CD8-positive, alpha-beta memory T cell (primary cell): Measurements from ENCODE around the gene PRSS2. TPM values are rescaled to one million over a fixed set of nuclear protein-coding genes. Genes with fewer than 3 reads are reported as not detected.
"Not testable (repeated sequence)": the region's sequence is repeated elsewhere in the genome, so short reads cannot be mapped to it uniquely, and the experiment has no call there.

Experiments
- CTCF ChIA-PET: fragments of 350-600 bp; sonication (Branson Sonifier 250); formaldehyde crosslinking; loops from one replicate; lab custom pipeline; 2021; ENCODE audit warnings: antibody characterized with exemption; lab: Charles Lee
- POLR2A ChIA-PET: fragments of 350-600 bp; sonication (Branson Sonifier 250); formaldehyde crosslinking; loops from one replicate; lab custom pipeline; 2021; ENCODE audit warnings: antibody characterized with exemption; lab: Charles Lee
- DNase-seq, 5 donors: peaks; one replicate each; pipeline versions ENCODE4 v3.0.0 to v3.0.0-alpha.2; 2020 to 2022; ENCODE audit warnings: mixed read lengths in 1 of 5
- H3K27ac ChIP-seq: one replicate; pipeline ENCODE4 v1.7.0; 2013; ENCODE audit warnings: low read depth, mild to moderate bottlenecking, low read length, moderate library complexity
- H3K27me3 ChIP-seq: 2 replicates; pipeline ENCODE4 v1.7.0; 2013; ENCODE audit warnings: low read length, mild to moderate bottlenecking; ENCODE audit not compliant: insufficient read depth, poor library complexity, severe bottlenecking
- H3K36me3 ChIP-seq: 2 replicates; pipeline ENCODE4 v1.7.0; 2013; ENCODE audit warnings: mild to moderate bottlenecking, low read length, moderate library complexity; ENCODE audit not compliant: insufficient read depth
- H3K4me1 ChIP-seq: 2 replicates; pipeline ENCODE4 v1.7.0; 2013; ENCODE audit warnings: mild to moderate bottlenecking, low read length, moderate library complexity; ENCODE audit not compliant: insufficient read depth
- H3K4me3 ChIP-seq: 2 replicates; pipeline ENCODE4 v1.7.0; 2013; ENCODE audit warnings: mild to moderate bottlenecking, low read length
- H3K9me3 ChIP-seq: 2 replicates; pipeline ENCODE4 v1.7.0; 2013; ENCODE audit warnings: mild to moderate bottlenecking, low read length
- H3K27ac Mint-ChIP-seq, 8 donors: one replicate each; pipeline ENCODE4 v1.8.0; 2020 to 2021; ENCODE audit warnings: mixed read lengths in 8 of 8, mild to moderate bottlenecking in 6 of 8, inconsistent platforms in 3 of 8, moderate library complexity in 3 of 8
- H3K27me3 Mint-ChIP-seq, 2 donors: one replicate each; pipeline ENCODE4 v1.8.0; 2020 to 2021; ENCODE audit warnings: mixed read lengths in 2 of 2, mild to moderate bottlenecking in 1 of 2, moderate library complexity in 1 of 2
- H3K36me3 Mint-ChIP-seq, 3 donors: one replicate each; pipeline ENCODE4 v1.8.0; 2020 to 2021; ENCODE audit warnings: mixed read lengths in 3 of 3, inconsistent platforms in 1 of 3, mild to moderate bottlenecking in 1 of 3
- H3K4me1 Mint-ChIP-seq, 3 donors: one replicate each; pipeline ENCODE4 v1.8.0; 2020 to 2021; ENCODE audit warnings: mixed read lengths in 3 of 3, inconsistent platforms in 1 of 3, mild to moderate bottlenecking in 1 of 3
- H3K4me3 Mint-ChIP-seq, 7 donors: one replicate each; pipeline ENCODE4 v1.8.0; 2020 to 2021; ENCODE audit warnings: mixed read lengths in 7 of 7, mild to moderate bottlenecking in 6 of 7, moderate library complexity in 4 of 7, inconsistent platforms in 2 of 7
- H3K9me3 Mint-ChIP-seq, 5 donors: one replicate each; pipeline ENCODE4 v1.8.0; 2020 to 2022; ENCODE audit warnings: mixed read lengths in 5 of 5, mild to moderate bottlenecking in 3 of 5, moderate library complexity in 2 of 5, inconsistent platforms in 1 of 5
- polyA plus RNA-seq: library from polyadenylated mRNA; unstranded; fragments of 300-500 nt; fragmentation: Illumina TruSeq; gene quantifications from one replicate; pipeline ENCODE4 v1.2.3, GENCODE V29; 2021
- total RNA-seq, 2 experiments: library from RNA; stranded (reverse); gene quantifications; one replicate each; pipeline ENCODE4 v1.2.3, GENCODE V29; 2021

Gene PRSS2
- total and polyA plus RNA-seq, 3 experiments from 2014 or later, result not detected

DNA sequence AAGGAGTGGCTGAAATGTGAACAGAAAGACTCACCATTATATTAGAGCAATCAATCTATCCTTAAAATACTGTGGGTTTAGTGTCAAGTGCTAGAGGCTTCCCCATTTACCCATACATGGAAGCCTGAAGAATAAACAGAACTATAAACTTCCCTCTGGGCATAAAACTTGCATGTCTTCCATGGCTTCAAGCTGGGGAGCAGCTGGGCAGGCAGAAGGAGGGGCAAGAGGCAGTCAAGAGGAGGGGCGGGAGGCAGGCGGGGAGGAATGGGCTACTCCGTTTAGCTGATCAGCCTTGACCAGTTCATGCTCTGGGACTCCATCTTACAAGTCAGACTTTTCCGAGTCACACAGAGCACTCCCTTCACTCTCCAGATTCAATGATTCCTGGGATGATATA lies 25.0 kb upstream of the PRSS2 start:
- Mint-ChIP-seq H3K9me3 (no peaks in the 10 kb centered on the region), H3K27ac (no peak overlapping the region), H3K36me3 (no peaks in the 10 kb centered on the region), H3K4me1 (no peaks in the 10 kb centered on the region), H3K27me3 (no peaks in the 10 kb centered on the region), H3K4me3 (no peak overlapping the region)
- H3K36me3 ChIP-seq, result no peaks in the 10 kb centered on the region
- ChIA-PET POLR2A (no interaction called here), CTCF (no interaction called here)
- H3K9me3 ChIP-seq, result no peaks in the 10 kb centered on the region
- H3K27me3 ChIP-seq, result no peaks in the 10 kb centered on the region
- no peak overlapping the region for H3K4me3 ChIP-seq
- no peaks in the 10 kb centered on the region for H3K4me1 ChIP-seq
- no peak for DNase-seq
- no peak overlapping the region for H3K27ac ChIP-seq

DNA sequence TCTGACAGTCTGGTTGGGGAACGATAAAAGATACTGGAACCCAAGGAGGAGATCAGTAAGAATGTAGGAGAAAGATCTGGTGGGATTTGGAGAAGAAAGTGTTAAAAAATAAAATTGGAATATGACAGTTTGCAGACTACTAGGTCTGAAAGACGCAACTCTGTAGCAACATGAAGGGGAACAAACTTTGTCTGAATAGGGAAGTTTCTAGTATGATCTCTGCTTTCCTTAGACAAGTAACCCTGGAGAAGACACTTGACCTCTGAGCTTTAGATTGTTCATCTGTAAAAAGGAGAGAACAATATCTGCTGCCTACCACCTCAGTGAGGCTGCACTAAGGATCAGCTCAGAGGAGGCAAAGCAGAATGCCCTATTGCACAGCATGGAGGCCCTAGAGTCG lies 24.5 kb upstream of the PRSS2 start:
- H3K4me1 Mint-ChIP-seq, result no peaks in the 10 kb centered on the region
- no peak overlapping the region for H3K4me3 Mint-ChIP-seq
- H3K9me3 Mint-ChIP-seq, result no peaks in the 10 kb centered on the region

GRCh38 chr7:142748410-142748809 lies 22.4 kb upstream of the PRSS2 start:
- H3K4me1 Mint-ChIP-seq, POLR2A ChIA-PET, H3K27ac Mint-ChIP-seq, H3K9me3 ChIP-seq, H3K4me3 ChIP-seq, H3K27me3 ChIP-seq, H3K9me3 Mint-ChIP-seq, DNase-seq, H3K4me1 ChIP-seq, H3K27me3 Mint-ChIP-seq, H3K27ac ChIP-seq, H3K36me3 Mint-ChIP-seq, H3K36me3 ChIP-seq, CTCF ChIA-PET, H3K4me3 Mint-ChIP-seq: not testable (repeated sequence)

More for the DNA sequence above, 24.5 kb upstream of the PRSS2 start:
- H3K36me3 ChIP-seq, result no peaks in the 10 kb centered on the region
- no peak overlapping the region for H3K27ac Mint-ChIP-seq
- no peak overlapping the region for H3K27ac ChIP-seq
- CTCF ChIA-PET, result no interaction called here
- H3K27me3 ChIP-seq, result no peaks in the 10 kb centered on the region
- H3K4me1 ChIP-seq, result no peaks in the 10 kb centered on the region
- DNase-seq, result no peak
- H3K4me3 ChIP-seq, result no peak overlapping the region
- H3K36me3 Mint-ChIP-seq, result no peaks in the 10 kb centered on the region
- POLR2A ChIA-PET, result no interaction called here
- no peaks in the 10 kb centered on the region for H3K9me3 ChIP-seq
- H3K27me3 Mint-ChIP-seq, result no peaks in the 10 kb centered on the region

DNA sequence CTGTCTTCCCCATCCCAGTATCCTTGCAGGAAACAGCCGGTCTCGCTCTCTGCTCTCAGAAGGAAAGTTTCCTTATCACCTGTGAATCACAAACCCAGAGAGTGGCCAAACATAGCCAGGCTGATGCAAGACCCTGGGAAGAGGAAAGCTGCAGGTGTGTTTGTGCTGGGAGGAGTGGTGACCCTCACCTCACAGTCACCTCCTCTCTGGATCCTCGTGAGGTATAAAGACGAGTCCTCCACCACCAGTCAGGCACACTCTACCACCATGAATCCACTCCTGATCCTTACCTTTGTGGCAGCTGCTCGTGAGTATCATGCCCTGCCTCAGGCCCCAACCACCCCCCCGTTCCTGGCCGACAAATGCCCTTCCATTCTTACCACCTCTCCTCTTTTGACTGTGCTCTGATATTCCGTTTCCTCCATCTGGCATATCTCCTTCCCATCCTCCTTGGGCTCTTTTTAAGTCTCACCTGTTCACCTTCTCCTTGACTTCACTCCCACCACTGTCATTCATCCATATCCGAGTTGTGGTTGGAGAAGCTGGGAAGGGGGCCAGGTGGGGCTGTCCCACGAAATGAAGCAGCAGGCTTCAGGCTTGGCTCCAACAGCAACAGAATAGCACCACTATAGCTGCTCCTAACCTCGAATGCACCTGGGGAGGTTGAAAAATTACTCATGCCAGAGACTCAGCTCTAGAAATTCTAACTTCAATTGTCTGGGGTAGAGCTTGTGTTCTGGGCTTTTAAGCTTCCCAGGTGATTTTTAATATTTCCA lies 21.4 kb upstream of the PRSS2 start, which contains the start of gene PRSS1:
Gene PRSS1 (plus strand): TSS at position 255 of the 776 bp plus-strand sequence. CDS start 13 bp downstream, at position 268.
- Mint-ChIP-seq H3K27ac (peak within 1 kb of the TSS in 1 of 8 donors; percentile 52), H3K9me3 (no peaks in the 10 kb centered on the region), H3K36me3 (no peaks in the 10 kb centered on the region), H3K4me1 (no peaks in the 10 kb centered on the region), H3K27me3 (peaks cover 0 to 1% of the 10 kb centered on the region in 2 donors), H3K4me3 (no peak within 1 kb of the TSS)
- POLR2A ChIA-PET, result no interaction called here
- no peak for DNase-seq
- Histone ChIP-seq H3K9me3 (no peaks in the 10 kb centered on the region), H3K27ac (no peak within 1 kb of the TSS), H3K4me3 (no peak within 1 kb of the TSS), H3K36me3 (no peaks in the 10 kb centered on the region), H3K4me1 (no peaks in the 10 kb centered on the region), H3K27me3 (no peaks in the 10 kb centered on the region)
- CTCF ChIA-PET, result no interaction called here

- no peaks in the 10 kb centered on the region for H3K4me1 ChIP-seq
Measured at GRCh38 chr7:142750321-142750938, 20.3 kb upstream of the PRSS2 start.

DNA sequence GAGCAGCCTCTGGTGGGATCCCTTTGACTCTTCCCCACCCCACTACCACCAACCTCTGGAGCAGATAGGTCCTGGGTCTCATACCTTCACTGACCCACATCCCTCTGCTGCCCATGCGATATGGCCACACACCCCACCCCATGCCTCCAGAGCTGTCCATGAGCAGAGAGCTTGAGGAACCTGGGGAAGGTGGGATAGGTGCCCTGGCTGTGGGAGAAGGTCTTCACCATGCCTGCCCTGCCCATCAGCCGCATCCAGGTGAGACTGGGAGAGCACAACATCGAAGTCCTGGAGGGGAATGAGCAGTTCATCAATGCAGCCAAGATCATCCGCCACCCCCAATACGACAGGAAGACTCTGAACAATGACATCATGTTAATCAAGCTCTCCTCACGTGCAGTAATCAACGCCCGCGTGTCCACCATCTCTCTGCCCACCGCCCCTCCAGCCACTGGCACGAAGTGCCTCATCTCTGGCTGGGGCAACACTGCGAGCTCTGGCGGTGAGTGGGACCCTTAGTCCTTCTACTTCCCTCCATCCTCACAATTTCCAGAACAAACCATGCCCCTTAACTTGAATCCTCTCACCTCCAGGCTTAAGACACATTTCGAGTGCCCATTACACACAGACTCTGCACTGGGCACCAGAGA lies 19.1 kb upstream of the PRSS2 start:
- CTCF ChIA-PET, POLR2A ChIA-PET, DNase-seq, H3K9me3 ChIP-seq, H3K4me3 ChIP-seq, H3K4me1 Mint-ChIP-seq, H3K27me3 Mint-ChIP-seq, H3K36me3 ChIP-seq, H3K9me3 Mint-ChIP-seq, H3K4me3 Mint-ChIP-seq, H3K36me3 Mint-ChIP-seq, H3K27ac ChIP-seq, H3K27me3 ChIP-seq, H3K4me1 ChIP-seq: not testable (repeated sequence)
- H3K27ac Mint-ChIP-seq, result peak overlapping the region in 1 of 8 donors; percentile 86

More at GRCh38 chr7:142750321-142750938, 20.3 kb upstream of the PRSS2 start:
- Histone ChIP-seq H3K9me3 (no peaks in the 10 kb centered on the region), H3K36me3 (no peaks in the 10 kb centered on the region), H3K4me3 (no peak overlapping the region), H3K27ac (no peak overlapping the region), H3K27me3 (no peaks in the 10 kb centered on the region)
- Mint-ChIP-seq H3K27ac (no peak overlapping the region), H3K4me1 (no peaks in the 10 kb centered on the region), H3K4me3 (no peak overlapping the region), H3K27me3 (peaks cover 0 to 1% of the 10 kb centered on the region in 2 donors), H3K9me3 (no peaks in the 10 kb centered on the region), H3K36me3 (no peaks in the 10 kb centered on the region)
- ChIA-PET POLR2A (no interaction called here), CTCF (no interaction called here)
- no peak for DNase-seq

DNA sequence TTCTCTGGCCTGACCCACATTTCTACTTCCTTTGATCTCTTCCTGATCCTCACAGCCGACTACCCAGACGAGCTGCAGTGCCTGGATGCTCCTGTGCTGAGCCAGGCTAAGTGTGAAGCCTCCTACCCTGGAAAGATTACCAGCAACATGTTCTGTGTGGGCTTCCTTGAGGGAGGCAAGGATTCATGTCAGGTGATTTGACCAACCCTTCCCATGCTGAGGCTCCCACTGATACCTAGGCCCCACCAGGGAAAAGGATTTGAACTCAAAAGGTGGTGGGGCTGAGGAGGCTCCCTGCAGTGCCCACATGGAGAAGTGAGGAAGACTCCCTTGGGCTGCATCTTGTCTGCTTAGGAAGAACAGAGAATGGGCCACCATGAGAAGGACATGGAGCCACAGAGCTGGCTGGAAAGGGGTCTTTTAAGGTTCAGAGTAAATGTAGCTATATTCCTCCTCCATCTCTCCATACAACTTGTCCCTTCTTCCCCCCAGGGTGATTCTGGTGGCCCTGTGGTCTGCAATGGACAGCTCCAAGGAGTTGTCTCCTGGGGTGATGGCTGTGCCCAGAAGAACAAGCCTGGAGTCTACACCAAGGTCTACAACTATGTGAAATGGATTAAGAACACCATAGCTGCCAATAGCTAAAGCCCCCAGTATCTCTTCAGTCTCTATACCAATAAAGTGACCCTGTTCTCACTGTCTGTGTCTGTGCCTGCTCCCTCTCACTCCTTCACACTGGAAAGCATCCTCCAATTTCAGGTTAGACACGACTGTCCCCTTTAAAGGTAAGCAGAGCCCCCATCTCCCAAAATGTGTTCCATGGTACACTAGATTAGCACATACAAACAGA lies 18.2 kb upstream of the PRSS2 start:
- H3K9me3 Mint-ChIP-seq, result no peaks in the 10 kb centered on the region

More for the DNA sequence above, 18.2 kb upstream of the PRSS2 start:
- DNase-seq, result no peak
- Histone ChIP-seq H3K4me3 (no peak overlapping the region), H3K36me3 (no peaks in the 10 kb centered on the region), H3K27me3 (no peaks in the 10 kb centered on the region), H3K9me3 (no peaks in the 10 kb centered on the region), H3K27ac (no peak overlapping the region), H3K4me1 (no peaks in the 10 kb centered on the region)
- Mint-ChIP-seq H3K27me3 (peaks cover 0 to 1% of the 10 kb centered on the region in 2 donors), H3K36me3 (no peaks in the 10 kb centered on the region), H3K4me3 (no peak overlapping the region), H3K27ac (peak overlapping the region in 1 of 8 donors; percentile 63), H3K4me1 (no peaks in the 10 kb centered on the region)
- POLR2A ChIA-PET, result no interaction called here
- CTCF ChIA-PET, result no interaction called here
